Iris pigment epithelial cell (primary cell): ENCODE results near the gene GLI3.
A peak's percentile ranks its signal among the peaks of the same experiment; 100 is the strongest.

Source experiments
- DNase-seq: peaks from one replicate; pipeline ENCODE4 v3.0.0-alpha.2; 2011; ENCODE audit warnings: low read depth

Gene GLI3

DNA sequence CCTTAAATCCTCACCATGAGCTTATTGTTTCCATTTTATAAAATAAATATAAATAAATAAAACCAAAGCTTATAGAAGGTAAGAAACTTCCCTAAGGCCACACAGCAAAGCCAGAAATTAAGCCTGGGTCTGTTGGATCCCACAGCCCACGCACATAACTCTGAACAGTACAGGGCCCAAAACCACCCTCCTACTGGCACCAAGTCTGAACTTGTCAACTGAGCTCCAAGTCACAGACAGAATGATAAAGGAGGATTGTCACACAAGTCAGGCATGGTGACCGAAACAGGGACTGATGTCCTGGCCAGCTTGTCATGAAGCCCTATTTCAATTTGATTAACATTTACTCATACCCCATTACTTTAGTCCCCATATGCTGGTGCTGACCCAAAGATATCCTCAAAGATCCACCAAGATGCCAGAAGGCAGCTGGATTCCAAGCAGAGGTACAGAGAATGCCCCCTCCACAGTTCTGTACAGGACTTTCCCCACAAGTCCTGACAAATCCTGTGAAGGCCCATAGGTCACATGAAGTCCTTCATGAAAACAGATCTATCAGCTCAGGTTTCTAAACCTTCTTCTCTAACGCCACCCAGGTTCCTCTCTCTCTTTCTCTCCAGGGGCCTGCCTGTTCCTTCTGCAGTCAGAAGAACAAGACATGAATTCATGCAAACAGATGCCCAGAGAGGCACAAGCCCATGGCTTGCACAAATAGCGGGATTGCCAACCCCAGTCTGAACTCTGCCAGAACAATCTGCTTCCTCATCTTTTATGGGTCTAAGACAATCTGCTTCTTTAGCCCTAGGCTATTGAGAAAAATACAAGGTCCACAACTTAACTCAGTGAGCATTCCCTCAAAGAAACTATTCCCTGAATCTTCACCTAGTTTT is 60.9 kb downstream of the GLI3 start:
- no peak for DNase-seq

DNA sequence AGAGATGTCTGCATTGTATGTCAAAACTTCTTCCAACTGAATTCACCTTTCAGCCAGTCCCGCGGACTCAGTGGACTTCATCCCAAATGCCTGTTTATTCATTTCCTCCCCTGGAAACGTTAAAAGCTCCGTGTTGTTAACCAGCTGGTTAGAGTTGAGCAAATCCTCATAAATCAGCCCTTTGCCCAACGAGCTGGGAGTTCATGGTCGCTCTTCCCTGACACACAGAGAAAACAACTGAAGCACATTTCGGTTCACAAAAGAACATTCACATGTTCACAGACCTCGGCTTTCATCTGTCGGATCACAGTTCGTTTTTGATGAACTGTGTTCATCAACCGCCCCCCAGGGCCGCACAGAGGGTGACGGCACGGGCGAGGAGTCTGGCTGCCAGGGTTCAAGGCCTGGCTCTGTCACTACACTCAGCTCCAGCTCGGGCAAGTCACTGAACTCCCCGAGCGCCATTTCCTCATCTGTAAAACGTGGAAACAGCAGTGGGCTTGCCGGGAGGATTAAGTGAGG is 62.6 kb downstream of the GLI3 start:
- DNase-seq, result no peak

DNA sequence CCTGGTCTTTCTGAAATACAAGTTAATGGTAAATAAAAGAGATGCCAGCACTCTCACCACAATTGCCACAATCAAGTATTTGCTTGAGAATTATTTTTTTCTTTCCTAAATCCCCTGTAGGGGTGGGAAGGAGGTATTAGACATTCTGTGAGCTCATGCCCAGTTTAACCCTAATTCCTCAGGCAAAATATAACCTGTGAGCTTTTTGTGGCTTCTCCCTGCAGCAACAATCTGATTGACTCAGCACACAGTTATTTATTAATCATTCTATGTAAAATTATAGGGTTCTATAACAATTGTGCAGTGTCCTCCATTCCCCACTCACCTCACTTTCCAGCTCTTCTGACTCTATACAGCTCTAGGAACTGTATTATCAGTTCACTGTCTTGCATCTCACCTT is 66.3 kb downstream of the GLI3 start:
- DNase-seq, result peak; percentile 53

DNA sequence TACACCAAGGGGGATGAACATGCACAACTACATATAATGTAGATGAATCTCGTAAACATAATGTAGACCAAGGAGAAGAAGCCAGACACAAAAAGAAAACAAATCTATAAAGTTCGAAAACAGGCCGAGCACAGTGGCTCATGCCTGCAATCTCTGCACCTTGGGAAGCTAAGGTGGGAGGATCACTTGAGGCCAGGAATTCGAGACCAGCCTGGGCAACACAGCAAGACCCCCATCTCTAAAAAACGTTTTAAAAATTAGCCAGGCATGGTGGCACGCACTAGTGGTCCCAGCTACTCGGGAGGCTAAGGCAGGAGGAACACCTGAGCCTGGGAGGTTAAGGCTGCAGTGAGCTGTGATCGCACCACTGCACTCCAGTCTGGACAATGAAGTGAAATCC is 68.5 kb downstream of the GLI3 start:
- DNase-seq, result no peak

DNA sequence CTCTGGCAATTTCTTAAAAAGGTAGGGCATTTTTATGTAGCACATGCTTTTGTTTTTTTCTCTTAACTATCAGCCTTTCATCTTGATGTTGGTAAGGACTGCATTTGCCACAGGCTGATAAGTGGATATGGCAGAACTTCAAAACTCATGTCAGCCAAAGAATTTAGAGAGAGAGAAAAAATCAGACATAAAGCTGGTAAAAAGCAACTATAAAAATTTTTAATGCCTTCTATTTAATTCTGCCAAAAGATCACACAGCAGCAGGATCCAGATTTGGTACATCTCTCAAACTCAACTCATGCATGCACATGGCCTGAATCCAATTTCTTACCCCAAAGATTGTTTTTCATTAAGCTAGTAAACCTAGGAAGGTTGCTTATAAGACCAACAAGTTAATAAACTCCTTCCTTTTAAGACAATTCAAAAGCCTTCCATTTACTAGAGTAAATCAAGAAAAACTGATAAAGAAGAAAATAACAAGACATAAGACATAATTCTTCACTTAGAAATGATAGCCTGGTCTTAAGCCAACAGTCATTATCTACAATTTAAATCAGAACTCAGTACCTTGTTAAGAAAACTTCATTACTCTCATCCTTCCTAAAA is 69.3 kb downstream of the GLI3 start:
- DNase-seq, result no peak

DNA sequence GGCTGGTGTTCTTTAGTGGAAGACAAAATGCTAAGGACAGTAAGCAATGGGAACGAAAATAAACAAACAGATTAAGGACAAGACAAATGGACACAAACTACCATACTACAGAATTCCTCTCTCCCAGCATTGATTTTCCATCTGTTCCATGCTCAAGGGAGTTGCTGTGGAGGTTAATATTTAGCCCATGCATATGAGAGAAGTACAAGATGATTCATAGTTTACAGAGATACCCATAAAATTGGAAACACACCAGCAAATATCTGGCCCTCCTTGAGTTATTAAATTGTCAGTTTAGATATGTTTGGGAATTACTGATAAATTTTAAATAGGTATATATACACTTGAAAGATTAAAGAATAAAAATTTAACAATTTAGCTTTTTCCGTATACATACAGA is 69.8 kb downstream of the GLI3 start:
- peak; percentile 20 for DNase-seq

DNA sequence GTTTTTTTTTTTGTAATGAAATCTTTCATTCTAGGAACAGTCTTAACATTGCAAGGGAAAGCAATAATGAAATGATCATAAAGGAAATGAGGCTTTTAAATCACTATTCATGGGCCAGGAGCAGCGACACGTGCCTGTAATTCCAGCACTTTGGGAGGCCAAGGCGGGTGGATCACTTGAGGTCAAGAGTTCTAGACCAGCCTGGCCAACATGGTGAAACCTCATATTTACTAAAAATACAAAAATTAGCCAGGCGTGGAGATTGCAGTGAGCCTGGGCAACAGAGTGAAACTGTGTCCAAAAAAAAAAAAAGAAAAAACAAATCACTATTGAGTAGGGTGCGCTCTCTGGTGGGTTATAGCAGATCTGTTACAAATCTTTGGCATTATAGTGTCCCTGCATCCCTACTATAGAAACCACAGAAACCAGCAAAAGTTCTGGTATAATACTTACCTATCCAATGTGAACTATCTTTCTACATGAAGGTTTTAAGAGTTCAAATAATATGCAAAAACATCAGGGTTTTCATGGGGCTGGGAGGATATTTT is 72.1 kb downstream of the GLI3 start:
- no peak for DNase-seq

DNA sequence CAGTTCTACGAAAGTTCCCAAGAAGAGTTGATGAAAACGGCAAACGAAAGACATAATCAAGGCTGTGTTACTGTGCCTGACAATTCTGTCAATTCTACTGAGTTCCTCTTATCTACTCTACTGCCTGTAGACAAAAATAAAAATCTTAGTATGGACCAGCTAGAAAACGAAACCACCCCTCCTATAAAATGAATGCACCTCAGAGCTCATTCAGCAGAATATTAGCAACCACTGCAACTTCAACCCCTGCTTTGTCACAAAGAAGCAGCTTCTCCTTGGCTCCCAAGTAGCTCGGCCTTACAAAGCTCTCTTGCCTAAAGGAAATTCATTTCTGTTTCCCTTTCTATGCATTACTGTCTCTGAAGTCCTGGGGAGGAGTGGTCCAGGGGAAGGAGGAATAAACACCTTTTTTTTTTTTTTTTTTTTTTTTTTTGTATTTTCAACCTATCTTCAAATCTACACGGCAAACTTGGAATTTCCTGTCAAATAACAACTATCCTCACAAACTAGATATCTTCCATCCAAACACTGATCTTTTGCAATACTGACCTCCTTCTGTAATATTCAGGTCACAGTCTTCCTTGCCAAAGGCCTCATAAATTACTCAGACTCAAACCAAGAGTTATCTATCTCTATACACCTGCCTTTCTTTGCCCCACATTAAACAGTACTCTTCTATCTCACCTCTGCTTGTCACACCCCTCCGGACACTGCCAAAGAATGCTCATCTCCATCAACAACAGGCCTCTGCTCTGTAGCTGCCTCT is 74.3 kb downstream of the GLI3 start:
- peak; percentile 53 for DNase-seq

DNA sequence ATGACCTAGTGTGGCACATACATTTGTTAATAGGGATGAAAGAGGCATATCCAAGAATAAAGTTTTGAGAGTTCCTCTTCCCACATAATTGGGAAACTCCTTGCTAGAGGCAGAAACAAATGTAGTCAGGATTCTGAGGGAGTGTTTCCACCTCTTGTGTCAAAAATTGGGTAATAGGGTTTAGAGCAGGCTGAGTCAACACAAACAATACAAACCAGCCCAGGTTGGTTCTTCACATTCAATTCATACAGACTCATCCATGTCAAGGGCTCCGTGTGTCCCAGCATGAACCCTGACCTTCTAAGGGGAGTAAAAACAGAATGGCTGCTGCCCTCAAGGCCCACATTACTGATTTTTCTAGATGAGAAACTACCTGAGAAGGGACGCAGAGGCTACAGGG is 75.3 kb downstream of the GLI3 start:
- peak; percentile 66 for DNase-seq

DNA sequence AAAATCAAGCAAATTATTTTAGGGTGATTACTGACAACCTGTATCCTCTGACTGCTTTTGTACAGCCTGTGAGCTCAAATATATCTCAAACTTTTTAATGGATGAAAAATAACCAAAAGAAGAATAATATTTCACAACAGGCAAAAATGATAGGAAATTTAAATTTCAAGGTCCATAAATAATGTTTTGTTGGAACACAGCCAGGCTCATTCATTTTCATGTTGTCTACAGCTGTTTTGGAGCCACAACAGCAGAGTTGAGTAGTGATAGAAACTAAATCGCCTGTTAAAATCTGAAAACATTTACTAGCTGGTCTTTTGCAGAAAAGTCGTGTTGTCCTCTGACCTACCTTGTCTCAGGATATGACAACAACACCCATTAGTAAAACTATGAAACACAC is 75.9 kb downstream of the GLI3 start:
- DNase-seq, result no peak

DNA sequence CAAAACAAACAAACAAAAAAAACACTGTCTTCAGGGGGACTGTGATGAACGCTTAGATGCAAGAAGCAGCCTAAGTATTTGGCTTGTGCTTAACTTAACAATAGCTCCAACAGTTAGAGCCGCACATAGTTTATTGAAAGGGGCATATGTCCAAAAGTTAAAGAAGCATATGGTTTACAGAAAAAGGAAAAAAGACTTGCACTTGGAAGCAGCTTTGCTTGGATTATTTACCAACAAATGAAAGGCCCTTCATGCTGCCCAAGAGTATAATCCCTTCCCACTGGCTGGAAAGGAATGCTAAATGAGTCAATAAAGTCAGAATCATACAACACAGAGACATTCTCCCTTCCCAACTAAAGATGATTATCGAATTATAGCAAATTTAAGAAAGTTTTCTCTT is 77.9 kb downstream of the GLI3 start:
- DNase-seq, result no peak

DNA sequence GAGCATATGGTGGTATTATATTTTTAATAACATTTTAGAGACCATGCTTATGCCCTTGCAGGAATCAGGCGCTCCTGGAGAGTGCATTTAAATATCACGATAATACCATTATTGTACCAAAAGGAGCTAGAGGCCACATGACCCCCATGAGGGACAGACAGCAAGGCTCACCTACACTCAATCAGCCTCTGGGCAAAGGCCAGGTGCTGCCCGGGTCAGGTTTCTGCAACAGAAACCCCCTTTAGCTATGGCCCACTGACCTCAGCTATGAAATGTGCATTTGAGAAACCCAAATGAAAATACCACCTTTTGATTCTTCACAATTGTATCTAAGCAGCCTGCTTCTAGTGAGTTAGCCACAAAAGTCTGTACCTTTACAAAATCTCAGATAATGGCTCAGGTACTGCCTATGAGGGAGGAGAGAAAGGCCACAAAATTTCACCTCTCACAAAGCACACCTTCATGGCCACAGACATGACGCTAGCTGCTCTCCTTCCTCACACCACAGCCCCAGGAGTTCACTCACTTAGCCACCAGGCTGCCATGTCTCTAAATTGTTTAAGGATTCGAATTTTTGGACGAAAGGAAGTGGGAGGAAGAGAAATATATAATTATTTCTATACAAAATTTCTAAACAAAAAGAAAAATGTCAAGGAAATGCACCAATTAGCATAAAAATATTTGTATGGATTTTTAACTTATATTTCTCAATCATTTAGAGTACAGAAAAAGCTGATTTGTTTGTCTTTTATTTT is 79.9 kb downstream of the GLI3 start:
- DNase-seq, result no peak

DNA sequence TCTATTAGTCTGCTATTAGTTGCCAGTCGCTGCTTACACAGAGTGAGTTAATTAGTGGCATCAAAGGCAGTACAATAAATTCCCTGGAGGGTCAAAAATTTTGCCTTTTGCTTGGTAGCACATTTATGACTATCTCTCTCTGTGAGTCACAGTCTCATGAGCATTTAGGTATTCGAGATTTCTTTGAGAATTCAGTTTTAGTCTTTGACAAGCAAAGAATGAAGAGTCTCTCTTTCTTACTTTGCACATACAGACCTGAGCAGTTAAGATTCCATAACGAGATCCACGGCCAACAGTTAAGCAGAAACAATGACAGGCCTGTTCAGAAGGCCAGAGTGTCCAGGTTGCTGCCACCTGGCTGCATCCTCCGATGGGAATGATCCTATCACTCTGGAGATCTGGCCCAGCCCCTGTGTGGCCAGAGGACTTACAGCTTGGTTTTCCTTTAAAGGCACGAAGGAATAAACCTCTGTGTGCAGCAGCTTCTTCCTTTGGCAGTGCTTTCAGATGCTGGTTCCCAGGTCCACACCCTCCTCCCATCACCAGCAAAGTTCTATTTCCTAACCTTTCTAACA is 80.6 kb downstream of the GLI3 start:
- no peak for DNase-seq

DNA sequence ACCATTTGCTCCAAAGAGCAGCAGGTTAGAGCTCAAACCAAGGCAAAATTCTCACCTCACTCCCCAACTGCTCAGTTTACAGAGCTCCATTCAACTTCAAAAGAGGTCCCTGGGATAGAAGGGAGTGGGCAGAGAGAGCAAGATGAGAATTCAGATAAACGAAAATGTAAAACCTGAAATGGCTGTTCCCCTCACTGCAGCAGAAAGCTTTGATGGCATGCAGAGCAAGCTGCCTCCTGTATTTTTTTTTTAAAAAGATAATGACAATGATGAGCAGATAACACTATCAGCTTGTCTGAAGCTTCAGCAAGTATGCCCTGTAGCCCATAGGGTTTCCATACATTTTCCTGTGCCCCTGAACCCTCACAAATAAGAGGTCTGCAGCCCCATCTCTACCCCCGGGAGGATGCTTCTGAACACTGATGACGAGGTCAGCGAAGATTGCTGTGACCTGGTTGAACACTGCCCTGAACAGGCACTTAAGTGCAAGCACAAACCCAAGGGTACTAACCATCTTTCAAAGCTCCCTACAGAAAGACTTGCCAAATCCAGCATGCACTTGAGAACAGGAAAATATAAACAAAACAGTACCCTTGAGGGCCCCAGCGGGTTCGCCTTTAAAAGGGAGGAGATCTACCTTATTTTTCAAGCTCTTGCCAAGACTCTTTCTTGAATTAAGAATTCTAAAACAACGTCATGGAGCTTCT is 81.3 kb downstream of the GLI3 start:
- no peak for DNase-seq

DNA sequence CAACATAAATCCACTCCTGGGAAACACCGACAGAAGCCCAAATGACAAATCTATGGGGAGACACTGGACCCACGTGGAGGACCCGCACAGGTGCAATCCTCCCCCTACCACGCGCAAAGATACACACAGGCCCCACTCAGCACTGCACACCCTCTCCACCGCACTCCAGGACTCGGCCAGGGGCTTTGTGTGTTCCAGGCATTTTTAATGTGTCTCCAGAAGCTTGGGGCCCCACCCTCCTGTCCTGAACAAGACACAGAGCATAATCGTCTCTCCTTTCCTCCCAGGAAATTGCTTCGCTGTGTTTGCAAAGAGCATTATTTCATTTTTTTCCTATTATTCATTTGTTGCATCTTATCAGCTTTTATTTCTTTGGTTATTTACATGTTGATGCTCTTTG is 82.8 kb downstream of the GLI3 start:
- no peak for DNase-seq

DNA sequence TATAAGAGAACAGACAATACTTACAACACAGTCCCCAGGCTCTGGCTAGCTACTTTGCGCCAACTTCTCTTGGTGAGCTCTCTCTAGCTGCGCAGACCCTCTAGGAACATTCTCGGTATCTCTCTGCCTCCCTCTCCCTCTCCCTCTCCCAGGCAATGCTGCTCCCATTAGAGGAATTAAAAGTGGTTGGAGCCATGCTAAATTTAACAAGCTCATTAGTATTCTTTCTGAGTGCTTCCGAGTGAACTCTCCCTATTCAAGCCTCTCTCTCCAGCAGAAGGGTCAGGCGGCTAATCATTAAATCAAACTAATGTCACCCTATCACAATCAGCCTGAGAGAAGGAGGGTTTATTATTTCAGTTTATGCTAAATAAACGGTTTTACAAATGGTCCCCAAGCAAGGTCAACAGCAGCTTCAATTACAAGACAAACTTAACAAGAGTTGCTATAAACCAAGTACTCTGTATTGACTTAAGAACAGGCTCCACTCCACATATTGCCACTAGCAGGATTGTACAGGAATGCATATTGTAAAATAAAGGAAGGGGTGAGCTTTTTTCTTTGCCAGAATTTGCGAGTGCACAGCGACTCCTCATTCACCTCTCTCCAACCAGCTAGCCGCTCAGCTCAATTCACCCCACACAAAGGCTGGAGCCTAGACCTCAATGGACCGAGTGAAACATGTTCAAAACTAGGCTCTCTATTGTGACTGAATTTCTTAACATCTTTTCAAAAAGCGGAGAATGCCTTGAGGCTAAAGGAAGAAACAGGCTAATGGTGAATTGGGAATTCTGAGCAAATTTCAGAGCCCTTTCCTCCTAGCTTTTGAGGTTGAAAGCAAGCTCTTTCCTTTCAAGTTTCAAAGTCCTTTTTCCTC is 84.4 kb downstream of the GLI3 start:
- DNase-seq, result no peak

DNA sequence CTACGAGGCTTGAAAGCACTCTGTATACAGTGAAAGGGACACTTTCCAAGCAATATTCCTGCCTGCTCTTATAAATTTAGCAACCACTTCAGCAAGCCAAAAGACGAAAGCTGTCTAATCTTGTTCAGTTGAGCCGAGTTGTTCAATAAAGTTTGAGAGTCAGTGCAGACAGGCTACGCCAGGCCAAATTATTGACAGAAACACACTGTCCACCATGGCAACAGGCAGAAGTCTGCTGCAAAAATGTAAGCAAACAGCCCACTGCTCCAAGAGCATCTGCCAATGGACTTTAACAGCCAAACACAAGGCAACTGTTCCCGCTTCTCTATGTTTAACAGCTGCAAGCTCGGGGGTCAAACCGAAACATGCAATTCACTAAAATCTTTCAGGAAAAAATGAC is 85.7 kb downstream of the GLI3 start:
- no peak for DNase-seq

DNA sequence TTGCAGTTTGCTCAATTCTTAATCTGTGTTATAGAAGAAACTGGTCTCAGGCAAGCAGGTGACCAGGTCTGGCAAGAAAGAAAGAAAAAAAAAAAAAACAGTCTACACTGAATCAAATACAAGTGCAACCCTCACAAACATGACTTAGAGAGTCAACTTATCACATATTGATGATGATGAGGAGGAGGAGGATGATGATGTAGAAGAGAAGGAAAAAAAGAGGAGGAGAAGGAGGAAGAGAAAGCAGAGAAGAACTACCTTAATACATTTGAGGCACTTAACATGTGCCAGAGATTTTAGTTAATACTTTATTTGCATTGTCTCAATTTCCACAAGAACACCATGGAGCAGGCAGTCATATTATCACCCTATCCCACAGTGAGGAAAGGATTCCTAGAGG is 91.5 kb downstream of the GLI3 start:
- DNase-seq, result no peak

DNA sequence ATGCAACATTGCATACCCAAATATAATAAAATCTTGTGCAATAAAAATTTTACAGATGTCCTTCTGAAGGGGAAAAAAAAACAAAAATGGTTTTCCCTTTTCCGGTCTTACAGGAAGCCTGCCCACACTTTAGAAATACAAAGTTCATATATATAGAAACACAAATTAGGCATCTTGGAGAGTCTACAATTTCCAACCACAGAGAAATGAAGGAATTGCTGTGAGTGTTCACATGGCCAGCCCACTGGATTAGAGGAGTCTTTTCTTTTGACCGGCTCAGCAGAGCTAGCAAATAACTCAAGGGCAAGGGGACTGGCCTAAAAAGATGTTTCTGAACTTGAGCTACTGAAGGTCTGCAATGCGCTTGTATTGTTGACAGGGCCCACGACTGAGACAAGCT is 92.4 kb downstream of the GLI3 start:
- peak; percentile 78 for DNase-seq
